Smooth muscle cell (in vitro differentiated cells): ENCODE measurements around the gene KIF1B. TPM values are rescaled to one million over a fixed set of nuclear protein-coding genes. Genes with fewer than 3 reads are reported as not detected.

ENCODE experiments used
- DNase-seq: peaks from one replicate; lab custom pipeline; 2025; ENCODE audit not compliant: unreplicated experiment; lab: John Stamatoyannopoulos, UW
- H2AFZ ChIP-seq: fragments of 200-600 bp; sonication (generic); 2 replicates; pipeline ENCODE4 v1.6.0; 2016; ENCODE audit warnings: antibody characterized with exemption, low read depth, mild to moderate bottlenecking
- H3F3A ChIP-seq: fragments of 200-600 bp; sonication (generic); 2 replicates; pipeline ENCODE4 v1.6.0; 2017; ENCODE audit warnings: antibody characterized with exemption, low read depth
- H3K27ac ChIP-seq: fragments of 200-600 bp; sonication (generic); 2 replicates; pipeline ENCODE4 v1.5.1; 2016; ENCODE audit warnings: low read depth, mild to moderate bottlenecking
- H3K27me3 ChIP-seq: fragments of 200-600 bp; sonication (generic); 2 replicates; pipeline ENCODE4 v1.6.1; 2016; ENCODE audit warnings: low read depth, mild to moderate bottlenecking
- H3K36me3 ChIP-seq: fragments of 200-600 bp; sonication (generic); 2 replicates; pipeline ENCODE4 v1.5.1; 2016; ENCODE audit warnings: low read depth
- H3K4me1 ChIP-seq: fragments of 200-600 bp; sonication (generic); 2 replicates; pipeline ENCODE4 v1.5.1; 2016; ENCODE audit warnings: low read depth
- H3K4me2 ChIP-seq: fragments of 200-600 bp; sonication (generic); 2 replicates; pipeline ENCODE4 v1.6.0; 2016; ENCODE audit warnings: mild to moderate bottlenecking
- H3K4me3 ChIP-seq: fragments of 200-600 bp; sonication (generic); 2 replicates; pipeline ENCODE4 v1.5.1; 2016; ENCODE audit warnings: mild to moderate bottlenecking
- H3K79me2 ChIP-seq: fragments of 200-600 bp; sonication (generic); 2 replicates; pipeline ENCODE4 v1.6.0; 2016; ENCODE audit warnings: low read depth, mild to moderate bottlenecking
- H3K9ac ChIP-seq: fragments of 200-600 bp; sonication (generic); 2 replicates; pipeline ENCODE4 v1.6.0; 2016; ENCODE audit warnings: low read depth
- H3K9me3 ChIP-seq: fragments of 200-600 bp; sonication (generic); replicated peaks from 2 replicates; pipeline ENCODE4 v1.5.1; 2016; ENCODE audit warnings: low read depth
- H4K20me1 ChIP-seq: fragments of 200-600 bp; sonication (generic); 2 replicates; pipeline ENCODE4 v1.6.0; 2016; ENCODE audit warnings: low read depth
- WGBS: methylation state at CpG from one replicate; pipeline ENCODE4 v1.1.7; 2016; ENCODE audit warnings: low lambda C conversion rate; 5-methylcytosine and 5-hydroxymethylcytosine counted together
- polyA plus RNA-seq: library from polyadenylated mRNA; unstranded; fragments of >200 nt; fragmentation: Nextera tagmentation; extraction: Ambion mirVana; gene quantifications from 2 replicates; pipeline ENCODE4 v1.2.1, GENCODE V29; 2016
- total RNA-seq: library from RNA; depleted of rRNA; stranded (reverse); fragments of >200 nt; gene quantifications from 2 replicates; pipeline ENCODE4 v1.2.3, GENCODE V29; 2014
- TF ChIP-seq, protein P1 (sequence below): fragments of 200-600 bp; sonication (generic); IDR thresholded peaks from 2 replicates; pipeline ENCODE4 v1.5.1; 2017; ENCODE audit warnings: borderline replicate concordance, mild to moderate bottlenecking, antibody characterized with exemption; ENCODE audit not compliant: insufficient read depth, poor library complexity, severe bottlenecking

KIF1B gene
- total and polyA plus RNA-seq, 2 experiments from 2014 or later, result 9.1 to 29.6 TPM

GRCh38 chr1:10339815-10340214 lies 129.4 kb downstream of the KIF1B start:
- TF ChIP-seq, protein P1, sequence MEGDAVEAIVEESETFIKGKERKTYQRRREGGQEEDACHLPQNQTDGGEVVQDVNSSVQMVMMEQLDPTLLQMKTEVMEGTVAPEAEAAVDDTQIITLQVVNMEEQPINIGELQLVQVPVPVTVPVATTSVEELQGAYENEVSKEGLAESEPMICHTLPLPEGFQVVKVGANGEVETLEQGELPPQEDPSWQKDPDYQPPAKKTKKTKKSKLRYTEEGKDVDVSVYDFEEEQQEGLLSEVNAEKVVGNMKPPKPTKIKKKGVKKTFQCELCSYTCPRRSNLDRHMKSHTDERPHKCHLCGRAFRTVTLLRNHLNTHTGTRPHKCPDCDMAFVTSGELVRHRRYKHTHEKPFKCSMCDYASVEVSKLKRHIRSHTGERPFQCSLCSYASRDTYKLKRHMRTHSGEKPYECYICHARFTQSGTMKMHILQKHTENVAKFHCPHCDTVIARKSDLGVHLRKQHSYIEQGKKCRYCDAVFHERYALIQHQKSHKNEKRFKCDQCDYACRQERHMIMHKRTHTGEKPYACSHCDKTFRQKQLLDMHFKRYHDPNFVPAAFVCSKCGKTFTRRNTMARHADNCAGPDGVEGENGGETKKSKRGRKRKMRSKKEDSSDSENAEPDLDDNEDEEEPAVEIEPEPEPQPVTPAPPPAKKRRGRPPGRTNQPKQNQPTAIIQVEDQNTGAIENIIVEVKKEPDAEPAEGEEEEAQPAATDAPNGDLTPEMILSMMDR, result no peak
- Histone ChIP-seq H3K9ac (no peak overlapping the region), H3K4me3 (no peak overlapping the region), H3K36me3 (peaks cover 5% of the 10 kb centered on the region), H4K20me1 (no peaks in the 10 kb centered on the region), H3K4me2 (no peak overlapping the region), H3K27ac (peak overlapping the region; percentile 64), H2AFZ (no peak overlapping the region), H3F3A (no peaks in the 10 kb centered on the region), H3K9me3 (no peaks in the 10 kb centered on the region), H3K79me2 (no peaks in the 10 kb centered on the region), H3K27me3 (no peaks in the 10 kb centered on the region), H3K4me1 (peaks cover 10% of the 10 kb centered on the region)
- DNase-seq, result no peak
- 42% methylated on average over 5 of the region's 5 CpGs for WGBS

GRCh38 chr1:10340930-10341590 lies 130.7 kb downstream of the KIF1B start:
- TF ChIP-seq, protein P1, result no peak
- Histone ChIP-seq H3K36me3 (peaks cover 5% of the 10 kb centered on the region), H3K79me2 (no peaks in the 10 kb centered on the region), H3K9ac (no peak overlapping the region), H3K9me3 (no peaks in the 10 kb centered on the region), H3K27ac (no peak overlapping the region), H3K4me3 (no peak overlapping the region), H3F3A (no peaks in the 10 kb centered on the region), H3K4me1 (peaks cover 10% of the 10 kb centered on the region), H3K27me3 (no peaks in the 10 kb centered on the region), H3K4me2 (no peak overlapping the region), H2AFZ (no peak overlapping the region), H4K20me1 (no peaks in the 10 kb centered on the region)
- WGBS, result 98% methylated on average over 2 of the region's 2 CpGs
- no peak for DNase-seq

DNA sequence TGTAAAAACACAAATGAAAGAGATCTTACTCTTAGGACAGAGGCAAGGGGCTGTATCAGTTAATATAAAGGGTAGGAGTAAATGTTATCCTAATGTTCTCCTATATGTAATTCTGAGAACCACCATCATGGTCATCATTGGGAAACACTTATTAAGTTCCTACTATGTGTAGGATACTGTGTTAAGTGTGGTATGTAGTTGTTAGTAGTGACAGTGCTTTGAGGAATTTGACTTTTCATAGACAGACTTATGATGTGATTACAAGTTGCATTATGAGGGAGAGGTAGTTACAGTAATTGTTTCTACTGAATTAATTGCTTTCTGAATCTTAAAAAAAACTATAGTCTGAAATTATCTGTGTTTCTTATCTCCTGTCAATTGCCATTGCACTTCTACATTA lies 136.7 kb downstream of the KIF1B start:
- Histone ChIP-seq H3K79me2 (no peaks in the 10 kb centered on the region), H3K9ac (no peak overlapping the region), H3K4me3 (no peak overlapping the region), H3K36me3 (peaks cover 5% of the 10 kb centered on the region), H3K4me1 (no peaks in the 10 kb centered on the region), H3K9me3 (no peaks in the 10 kb centered on the region), H4K20me1 (no peaks in the 10 kb centered on the region), H3K27me3 (no peaks in the 10 kb centered on the region), H3K27ac (no peak overlapping the region), H3F3A (no peaks in the 10 kb centered on the region), H3K4me2 (no peak overlapping the region), H2AFZ (no peak overlapping the region)
- DNase-seq, result no peak
- TF ChIP-seq, protein P1, result no peak

DNA sequence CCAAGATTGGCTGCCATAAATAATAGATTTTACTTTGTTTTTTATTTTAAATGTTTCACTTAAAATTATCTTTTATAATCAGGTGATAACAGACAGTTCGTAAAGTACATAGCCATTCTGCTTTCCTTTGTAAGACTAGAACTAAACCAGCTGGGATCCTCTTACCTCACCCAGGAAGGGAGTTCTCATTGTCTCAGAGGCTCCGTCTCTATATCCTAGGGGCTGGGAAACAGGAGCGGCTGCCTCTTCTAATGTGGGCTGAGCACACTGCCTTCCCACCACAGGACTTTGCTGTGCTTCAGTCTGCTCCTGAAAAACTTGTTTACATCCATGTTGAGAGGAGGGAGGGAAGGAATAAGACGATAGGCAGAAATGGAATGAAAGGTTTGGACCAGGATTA lies 142.9 kb downstream of the KIF1B start:
- Histone ChIP-seq H2AFZ (no peak overlapping the region), H3F3A (no peaks in the 10 kb centered on the region), H3K9ac (no peak overlapping the region), H4K20me1 (no peaks in the 10 kb centered on the region), H3K79me2 (no peaks in the 10 kb centered on the region), H3K36me3 (no peaks in the 10 kb centered on the region), H3K4me2 (no peak overlapping the region), H3K4me3 (no peak overlapping the region), H3K4me1 (peaks cover 17% of the 10 kb centered on the region), H3K9me3 (no peaks in the 10 kb centered on the region), H3K27me3 (no peaks in the 10 kb centered on the region), H3K27ac (no peak overlapping the region)
- TF ChIP-seq, protein P1, result no peak
- DNase-seq, result no peak
- 65% methylated on average over 4 of the region's 4 CpGs for WGBS
